22Rv1 (cell line): Measurements from ENCODE around the gene RAB35.
A peak's percentile ranks its signal among the peaks of the same experiment; 100 is the strongest.

ENCODE experiments used
- H3K27ac ChIP-seq: fragments of 450-650 bp; 2 replicates; pipeline ENCODE4 v1.5.1; 2017
- CTCF ChIP-seq: fragments of 450-650 bp; IDR thresholded peaks from 2 replicates; pipeline ENCODE4 v1.5.1; 2017; ENCODE audit warnings: mild to moderate bottlenecking
- ZFX ChIP-seq: fragments of 450-650 bp; IDR thresholded peaks from 2 replicates; pipeline ENCODE4 v1.6.1; 2017; ENCODE audit warnings: antibody characterized with exemption, borderline replicate concordance

RAB35 gene

DNA sequence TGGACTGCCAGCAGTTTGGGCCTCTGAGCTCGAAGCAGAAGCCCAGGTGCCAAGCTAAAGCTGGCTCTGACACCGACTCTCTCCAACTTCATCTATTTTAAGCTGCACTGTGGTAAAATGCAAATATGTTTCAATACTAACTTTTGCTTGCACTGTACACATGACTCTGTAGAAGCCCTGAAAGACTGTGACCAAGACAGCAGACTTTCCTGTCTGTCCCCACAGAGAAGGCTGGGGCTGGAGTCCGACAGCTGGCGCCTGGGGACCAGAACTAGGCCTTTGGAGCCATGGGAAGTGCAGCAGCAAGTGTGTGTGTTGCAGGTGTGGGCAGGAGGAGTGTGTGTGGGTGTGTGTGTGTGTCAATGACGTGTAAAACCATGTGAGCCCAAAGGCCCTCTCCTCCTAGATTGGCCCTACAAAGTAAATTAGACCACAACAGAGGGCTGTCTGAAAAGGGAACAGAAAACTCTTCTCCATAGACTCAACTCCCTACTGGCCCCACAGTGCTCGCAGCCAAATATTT is 16.4 kb upstream of the RAB35 start:
- no peak overlapping the region for H3K27ac ChIP-seq
- TF ChIP-seq ZFX, result no peak
- TF ChIP-seq CTCF, result no peak

GRCh38 chr12:120132054-120132836 is 15.7 kb upstream of the RAB35 start:
- H3K27ac ChIP-seq, result no peak overlapping the region
- TF ChIP-seq ZFX (no peak), CTCF (no peak)

GRCh38 chr12:120131116-120131515 is 14.6 kb upstream of the RAB35 start:
- TF ChIP-seq CTCF (no peak), ZFX (no peak)
- H3K27ac ChIP-seq, result no peak overlapping the region

DNA sequence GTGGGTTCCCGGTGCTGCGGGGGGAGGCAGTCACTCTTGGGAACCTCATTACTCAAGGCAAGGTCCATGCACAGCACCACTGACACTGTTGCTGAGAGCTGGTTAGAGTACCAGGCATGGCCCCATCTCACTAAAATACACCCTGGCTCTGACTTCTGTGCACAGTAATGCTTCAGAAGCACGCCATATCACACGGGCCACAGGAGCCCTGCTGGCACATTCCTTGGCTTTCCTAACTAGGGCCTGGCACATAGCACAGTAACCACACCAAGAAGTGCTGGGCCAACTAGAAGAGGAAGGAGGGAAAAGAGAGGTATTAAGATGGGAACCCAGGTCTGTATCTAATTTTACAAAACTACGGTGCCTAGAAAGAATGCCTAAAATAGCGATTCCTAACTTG is 13.5 kb upstream of the RAB35 start:
- TF ChIP-seq CTCF (no peak), ZFX (no peak)
- no peak overlapping the region for H3K27ac ChIP-seq

GRCh38 chr12:120126635-120127005 is 10.1 kb upstream of the RAB35 start:
- no peak for TF ChIP-seq ZFX
- TF ChIP-seq CTCF, result no peak
- H3K27ac ChIP-seq, result peak overlapping the region; percentile 32

DNA sequence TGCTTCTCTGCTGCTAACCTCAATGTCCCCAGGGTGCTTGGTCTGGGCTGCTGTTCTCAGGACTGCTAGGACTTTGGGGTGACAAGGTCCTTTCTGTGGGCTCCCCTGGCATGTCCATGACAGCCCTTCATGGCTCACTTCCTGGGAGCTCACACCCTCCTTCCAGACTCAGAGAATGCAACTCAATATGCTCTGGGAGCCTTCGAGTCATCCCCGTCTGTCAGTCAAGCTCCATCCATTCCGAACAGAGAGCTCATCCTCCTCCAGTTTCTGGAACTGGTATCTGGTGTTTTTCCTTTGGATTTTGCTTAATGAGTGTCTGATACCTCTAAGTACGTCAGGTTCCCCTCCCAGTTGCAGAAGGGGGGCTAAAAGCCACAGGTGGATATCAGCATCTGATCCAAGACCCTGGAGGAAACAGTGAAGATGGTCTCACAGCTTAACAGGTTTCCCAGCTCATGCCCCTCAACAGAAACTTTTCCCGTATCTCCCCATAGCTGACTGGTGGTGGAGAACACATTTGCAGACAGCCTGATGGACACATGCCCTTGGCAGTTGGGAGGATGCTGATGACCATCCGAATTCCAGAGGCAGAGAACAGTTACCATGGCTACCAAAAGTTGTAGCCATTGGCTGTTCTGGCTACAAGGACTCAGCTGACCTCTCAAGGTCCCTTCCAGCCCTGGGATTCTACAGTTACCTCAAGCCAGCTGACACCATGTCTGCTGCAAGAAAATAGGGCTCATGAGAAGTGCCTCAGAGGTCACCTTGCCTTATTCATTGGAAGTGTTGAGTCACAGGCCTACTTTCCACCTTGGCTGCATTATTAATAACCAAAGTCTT is 9.5 kb upstream of the RAB35 start:
- no peak for TF ChIP-seq ZFX
- TF ChIP-seq CTCF, result no peak
- H3K27ac ChIP-seq, result peak overlapping the region; percentile 32

DNA sequence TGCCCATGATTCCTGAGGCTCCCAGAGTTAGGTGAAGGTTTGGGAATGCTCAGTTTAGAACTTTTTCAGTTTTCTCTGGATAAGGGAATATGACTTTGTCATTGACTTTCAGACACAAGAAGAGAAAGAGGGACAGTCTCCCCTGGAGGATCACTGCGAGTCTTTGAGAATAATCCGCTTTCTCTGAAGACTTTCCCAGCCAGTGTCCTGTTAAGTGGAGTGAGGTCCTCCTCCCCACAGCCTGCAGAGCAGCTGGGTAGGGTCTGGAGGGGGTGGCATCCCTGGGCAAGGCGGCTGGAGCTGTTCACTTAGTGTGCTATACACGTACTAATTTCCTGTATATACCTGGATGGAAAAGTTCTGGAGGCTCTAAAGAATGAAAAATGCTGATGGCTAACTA is 8.5 kb upstream of the RAB35 start:
- peak overlapping the region; percentile 32 for H3K27ac ChIP-seq
- TF ChIP-seq CTCF (no peak), ZFX (no peak)
